Activated gamma-delta T cell treated with anti-CD3 and anti-CD28 coated beads, Interleukin-2, amount 50 U/mL, for 16 hours (primary cell): ENCODE results near the gene LMX1A.
A peak's percentile ranks its signal among the peaks of the same experiment; 100 is the strongest.

Experiments used
- DNase-seq: peaks from one replicate; pipeline ENCODE4 v3.0.0-alpha.2; 2020; ENCODE audit warnings: low read depth

LMX1A gene

GRCh38 chr1:165355977-165356811 lies at the start of gene LMX1A:
LMX1A (minus strand) TSS chr1:165356715; CDS start chr1:165355559, 1,156 bp downstream.
- no peak for DNase-seq

DNA sequence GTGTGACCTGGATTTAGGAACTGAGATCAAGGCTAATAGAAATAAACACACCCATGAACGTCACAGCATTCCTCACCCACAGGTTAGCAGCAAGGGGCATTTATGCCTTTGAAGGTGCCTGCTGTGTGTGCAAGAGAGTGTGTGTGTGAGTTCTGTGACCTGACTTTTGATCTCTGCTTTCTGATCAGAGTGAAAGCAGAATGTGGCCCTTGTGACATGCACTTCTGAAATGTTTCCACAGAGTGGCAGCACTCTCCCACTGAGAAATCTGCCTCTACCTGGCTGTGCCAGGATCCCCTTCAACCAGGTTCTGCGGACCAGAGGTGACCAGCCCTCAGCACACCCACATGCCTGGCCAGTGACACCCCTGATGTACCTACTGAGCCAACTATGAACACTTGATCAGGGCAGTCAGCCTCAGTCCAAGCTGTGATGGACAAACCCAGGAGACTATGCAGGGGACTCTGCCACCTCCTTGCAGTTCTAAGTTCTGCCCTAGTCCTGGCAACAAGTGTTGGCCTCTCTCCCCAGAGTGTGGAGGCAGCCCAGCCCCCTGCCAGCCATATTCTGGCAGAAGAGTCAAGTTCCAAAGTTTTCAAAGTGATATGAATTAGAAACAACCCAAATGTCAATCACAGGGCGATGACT lies 47.4 kb upstream of the LMX1A start:
- DNase-seq, result no peak

- DNase-seq, result no peak
These were observed 46.1 kb upstream of the LMX1A start for GRCh38 chr1:165402517-165403111.

DNA sequence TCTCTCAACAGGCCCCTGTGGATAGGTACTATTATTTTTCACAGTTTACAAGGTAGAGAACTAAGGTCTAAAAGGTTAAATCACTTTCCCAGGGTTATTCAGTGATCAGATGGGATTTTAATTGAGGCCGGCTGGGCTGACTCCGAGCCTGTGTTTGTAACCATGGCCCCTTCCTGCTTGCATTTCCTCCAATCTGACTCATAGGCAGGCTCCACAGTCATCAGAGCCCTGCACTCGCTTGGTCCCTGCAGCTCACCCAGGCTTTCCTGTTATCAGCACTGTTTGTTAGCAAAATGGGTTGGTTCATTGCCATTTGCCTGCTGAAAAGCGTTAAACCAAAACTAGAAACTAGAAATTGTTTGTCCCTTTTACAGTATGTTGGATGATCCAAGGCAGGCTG lies 41.4 kb upstream of the LMX1A start:
- no peak for DNase-seq

DNA sequence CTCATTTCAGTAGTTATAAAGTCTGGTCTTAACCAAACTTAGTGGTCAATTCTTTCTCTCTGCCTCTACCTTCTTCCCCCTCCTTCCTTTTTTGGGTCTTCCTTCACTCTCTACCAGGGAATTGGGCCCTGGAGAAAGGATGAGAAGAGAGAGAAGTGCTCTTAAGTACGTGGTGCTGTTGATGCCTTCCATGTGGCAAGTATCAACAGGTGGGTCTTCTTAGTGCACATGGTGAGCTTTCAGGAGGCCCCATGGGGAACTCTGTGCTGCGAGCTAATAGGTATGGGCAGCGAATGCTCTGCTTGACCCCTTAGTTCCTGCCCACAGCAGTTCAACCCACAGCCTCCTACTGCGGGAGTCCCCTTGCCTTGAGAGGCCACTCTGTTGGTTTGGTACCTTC lies 39.4 kb upstream of the LMX1A start:
- DNase-seq, result no peak

- no peak for DNase-seq
These were observed 39.0 kb upstream of the LMX1A start for GRCh38 chr1:165395478-165395877.

GRCh38 chr1:165392634-165393571 lies 36.4 kb upstream of the LMX1A start:
- peak; percentile 75 for DNase-seq

GRCh38 chr1:165389609-165390008 lies 33.1 kb upstream of the LMX1A start:
- DNase-seq, result no peak

GRCh38 chr1:165387961-165388360 lies 31.4 kb upstream of the LMX1A start:
- DNase-seq, result no peak

- DNase-seq, result no peak
These were observed 31.0 kb upstream of the LMX1A start for GRCh38 chr1:165387505-165387904.

- DNase-seq, result no peak
These were observed 27.3 kb upstream of the LMX1A start for GRCh38 chr1:165383599-165384405.

- DNase-seq, result no peak
These were observed 26.6 kb upstream of the LMX1A start for GRCh38 chr1:165383067-165383466.

- DNase-seq, result no peak
These were observed 25.4 kb upstream of the LMX1A start for GRCh38 chr1:165381745-165382505.

DNA sequence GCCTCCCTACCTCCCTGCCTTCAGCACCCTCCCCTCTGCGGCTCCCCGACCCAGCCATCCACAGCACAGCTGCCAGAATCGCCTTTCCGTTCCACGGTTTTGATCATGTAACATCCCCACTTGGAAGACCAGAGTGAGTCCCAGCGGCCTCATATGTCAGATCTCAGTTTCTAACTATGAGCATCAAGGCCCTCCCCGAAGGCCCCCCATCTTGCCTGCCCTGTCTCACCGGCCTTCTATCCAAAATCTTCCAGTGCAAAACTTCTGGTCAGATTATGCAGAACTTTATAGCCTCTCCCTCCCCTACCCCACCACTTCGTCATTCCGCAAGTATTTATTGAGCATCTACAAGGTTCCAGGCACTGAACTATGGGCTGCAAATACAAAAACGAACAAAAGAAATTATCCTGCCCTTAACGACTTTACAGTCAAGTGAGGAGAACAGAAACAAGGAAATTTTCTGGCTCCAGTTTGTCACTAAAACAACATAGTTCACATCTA lies 20.3 kb upstream of the LMX1A start:
- no peak for DNase-seq

DNA sequence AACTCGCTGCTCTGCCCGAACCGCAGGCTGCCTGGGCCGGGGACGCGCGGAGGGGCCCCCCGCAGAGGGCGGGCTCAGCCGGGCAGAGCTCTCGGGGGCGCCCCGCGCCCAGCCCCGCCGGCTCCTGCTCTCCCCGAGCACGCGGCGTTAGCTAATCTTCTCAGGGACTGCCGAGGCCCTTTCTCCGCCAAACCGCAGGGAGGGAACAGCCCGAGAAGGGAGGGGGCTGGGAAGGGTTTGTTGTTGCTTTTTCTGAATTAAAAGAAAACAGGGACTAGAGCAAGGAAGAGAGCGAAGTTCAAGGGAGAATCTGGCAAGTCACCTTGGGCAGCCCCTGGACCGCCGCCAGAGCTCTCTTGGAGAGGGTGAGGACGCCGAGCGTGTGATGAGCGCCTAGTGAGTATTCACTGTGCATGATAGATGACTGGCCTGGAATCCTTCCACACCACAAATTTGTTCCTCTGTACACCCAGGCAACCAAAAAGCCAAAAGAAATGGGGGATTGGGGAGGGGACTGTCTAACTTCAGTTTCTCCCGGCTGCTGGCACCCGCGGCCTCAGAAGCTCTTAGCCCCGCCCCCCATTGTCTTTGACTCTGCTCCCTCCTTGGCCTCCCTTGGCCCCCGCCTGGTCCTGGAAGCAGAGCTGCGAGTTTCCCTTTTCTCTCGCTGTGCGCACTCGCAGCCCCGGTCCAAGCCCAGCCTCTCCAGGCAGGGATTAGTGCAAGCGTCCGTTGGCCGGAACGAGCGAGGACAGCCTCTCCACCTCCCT lies 19.7 kb upstream of the LMX1A start:
- no peak for DNase-seq

DNA sequence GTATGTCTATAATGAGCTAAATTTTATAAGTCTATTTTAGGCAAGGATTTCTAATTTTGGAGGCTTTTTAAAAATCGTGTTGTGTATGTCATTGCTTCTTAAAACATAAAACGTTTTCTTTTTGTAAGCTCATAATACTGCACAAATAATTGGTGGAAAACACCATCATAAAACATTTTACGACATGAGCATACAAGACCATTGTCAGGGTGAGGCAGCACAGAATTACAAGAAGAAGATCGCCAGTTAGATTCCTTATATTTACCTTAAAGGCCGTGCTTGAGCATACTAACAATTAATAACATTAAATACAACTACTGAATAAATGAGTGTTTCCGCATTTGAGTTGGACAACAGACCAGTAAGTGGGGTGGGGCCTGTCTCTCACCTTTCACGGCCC lies 19.1 kb upstream of the LMX1A start:
- no peak for DNase-seq

GRCh38 chr1:165371588-165372225 lies 15.2 kb upstream of the LMX1A start:
- DNase-seq, result no peak

GRCh38 chr1:165369255-165369848 lies 12.8 kb upstream of the LMX1A start:
- peak; percentile 25 for DNase-seq
